HEK293 (cell line): ENCODE data around the gene BATF2.

Source experiments
- CTCF ChIA-PET: fragments of 350-600 bp; formaldehyde crosslinking; extraction: SDS; loops from one replicate; lab custom pipeline; 2021; ENCODE audit warnings: antibody characterized with exemption; lab: Yijun Ruan, JAX
- POLR2A ChIA-PET: fragments of 300-600 bp; formaldehyde crosslinking; extraction: SDS; loops from one replicate; lab custom pipeline; 2020; ENCODE audit warnings: antibody characterized with exemption, inconsistent platforms; lab: Yijun Ruan, JAX
- H3K27ac ChIP-seq: fragments of 200-500 bp; sonication (Bioruptor generic); 2 replicates; pipeline ENCODE4 v1.5.1; 2014; ENCODE audit warnings: low read depth, low read length, control low read depth, inconsistent platforms; ENCODE audit errors: extremely low read depth
- H3K36me3 ChIP-seq, 2 experiments: fragments of 200-500 bp in 1 of 2; sonication (Bioruptor generic) in 1 of 2; 1 replicate in 1 of 2; 2 replicates in 1 of 2; pipeline ENCODE4 v1.5.1; 2014 to 2017; ENCODE audit warnings: inconsistent platforms in 2 of 2, low read length in 2 of 2; ENCODE audit not compliant: control insufficient read depth in 2 of 2, insufficient read depth in 1 of 2
- H3K4me1 ChIP-seq: fragments of 200-500 bp; sonication (Bioruptor generic); 2 replicates; pipeline ENCODE4 v1.5.1; 2014; ENCODE audit warnings: mild to moderate bottlenecking, low read length, inconsistent platforms; ENCODE audit not compliant: control insufficient read depth, insufficient read depth
- H3K4me3 ChIP-seq: 2 replicates; pipeline ENCODE4 v1.5.1; 2011; ENCODE audit warnings: low read depth, mild to moderate bottlenecking, control low read depth, low read length, moderate library complexity
- H3K9me3 ChIP-seq: fragments of 200-500 bp; sonication (Bioruptor generic); 2 replicates; pipeline ENCODE4 v1.5.1; 2014; ENCODE audit warnings: low read depth, low read length, inconsistent platforms; ENCODE audit not compliant: control insufficient read depth, insufficient read depth
- GLI4 ChIP-seq: fragments of 450-650 bp; formaldehyde crosslinking; IDR thresholded peaks from 2 replicates; pipeline ENCODE4 v1.5.1; 2016; ENCODE audit warnings: missing biosample characterization, missing genetic modification characterization
- SP7 ChIP-seq: fragments of 450-650 bp; formaldehyde crosslinking; IDR thresholded peaks from 2 replicates; pipeline ENCODE4 v1.5.1; 2016; ENCODE audit warnings: missing biosample characterization, missing genetic modification characterization
- ZBTB8A ChIP-seq: fragments of 450-650 bp; formaldehyde crosslinking; IDR thresholded peaks from 2 replicates; pipeline ENCODE4 v1.5.1; 2016; ENCODE audit warnings: missing biosample characterization, missing genetic modification characterization
- ZFP37 ChIP-seq: fragments of 450-650 bp; formaldehyde crosslinking; IDR thresholded peaks from 2 replicates; pipeline ENCODE4 v1.5.1; 2016; ENCODE audit warnings: missing biosample characterization, missing genetic modification characterization
- ZNF121 ChIP-seq: fragments of 450-650 bp; formaldehyde crosslinking; IDR thresholded peaks from 2 replicates; pipeline ENCODE4 v1.5.1; 2016; ENCODE audit warnings: missing biosample characterization, missing genetic modification characterization
- ZNF133 ChIP-seq: fragments of 450-650 bp; formaldehyde crosslinking; IDR thresholded peaks from 2 replicates; pipeline ENCODE4 v1.5.1; 2016; ENCODE audit warnings: missing biosample characterization, missing genetic modification characterization
- ZNF146 ChIP-seq: fragments of 450-650 bp; formaldehyde crosslinking; IDR thresholded peaks from 2 replicates; pipeline ENCODE4 v1.5.1; 2016; ENCODE audit warnings: missing biosample characterization, missing genetic modification characterization
- ZNF239 ChIP-seq: fragments of 450-650 bp; formaldehyde crosslinking; IDR thresholded peaks from 2 replicates; pipeline ENCODE4 v1.5.1; 2016; ENCODE audit warnings: missing biosample characterization, missing genetic modification characterization
- ZNF266 ChIP-seq: fragments of 450-650 bp; formaldehyde crosslinking; IDR thresholded peaks from 2 replicates; pipeline ENCODE4 v1.5.1; 2016; ENCODE audit warnings: missing biosample characterization, missing genetic modification characterization, low read depth
- ZNF391 ChIP-seq: fragments of 450-650 bp; formaldehyde crosslinking; IDR thresholded peaks from 2 replicates; pipeline ENCODE4 v1.5.1; 2016; ENCODE audit warnings: low read depth, missing biosample characterization, missing genetic modification characterization, borderline replicate concordance
- ZNF626 ChIP-seq: fragments of 450-650 bp; sonication (Bioruptor Pico); formaldehyde crosslinking; IDR thresholded peaks from 2 replicates; pipeline ENCODE4 v1.5.1; 2018; ENCODE audit warnings: missing biosample characterization, missing genetic modification characterization, inconsistent platforms
- ZNF776 ChIP-seq: fragments of 450-650 bp; formaldehyde crosslinking; IDR thresholded peaks from 2 replicates; pipeline ENCODE4 v1.5.0; 2017; ENCODE audit warnings: missing biosample characterization, missing genetic modification characterization, borderline replicate concordance
- ZNF830 ChIP-seq: fragments of 450-650 bp; IDR thresholded peaks from 2 replicates; pipeline ENCODE4 v1.5.0; 2018; ENCODE audit warnings: missing biosample characterization, missing genetic modification characterization, low read depth, mild to moderate bottlenecking, moderate library complexity
- TF ChIP-seq, protein P1 (sequence below): fragments of 450-650 bp; formaldehyde crosslinking; IDR thresholded peaks from 2 replicates; pipeline ENCODE4; 2016; ENCODE audit warnings: missing biosample characterization, missing genetic modification characterization
- TF ChIP-seq, protein P2 (sequence below): fragments of 450-650 bp; formaldehyde crosslinking; IDR thresholded peaks from 2 replicates; pipeline ENCODE4 v1.5.1; 2016; ENCODE audit warnings: missing biosample characterization, missing genetic modification characterization
- TF ChIP-seq, protein P3 (sequence below): fragments of 450-650 bp; formaldehyde crosslinking; conservative IDR thresholded peaks from 2 replicates; pipeline ENCODE4 v1.5.1; 2016; ENCODE audit warnings: low read depth, missing biosample characterization, missing genetic modification characterization
- TF ChIP-seq, protein P4 (sequence below): fragments of 450-650 bp; formaldehyde crosslinking; IDR thresholded peaks from 2 replicates; pipeline ENCODE4 v1.5.1; 2017; ENCODE audit warnings: missing biosample characterization, missing genetic modification characterization

The BATF2 gene

DNA sequence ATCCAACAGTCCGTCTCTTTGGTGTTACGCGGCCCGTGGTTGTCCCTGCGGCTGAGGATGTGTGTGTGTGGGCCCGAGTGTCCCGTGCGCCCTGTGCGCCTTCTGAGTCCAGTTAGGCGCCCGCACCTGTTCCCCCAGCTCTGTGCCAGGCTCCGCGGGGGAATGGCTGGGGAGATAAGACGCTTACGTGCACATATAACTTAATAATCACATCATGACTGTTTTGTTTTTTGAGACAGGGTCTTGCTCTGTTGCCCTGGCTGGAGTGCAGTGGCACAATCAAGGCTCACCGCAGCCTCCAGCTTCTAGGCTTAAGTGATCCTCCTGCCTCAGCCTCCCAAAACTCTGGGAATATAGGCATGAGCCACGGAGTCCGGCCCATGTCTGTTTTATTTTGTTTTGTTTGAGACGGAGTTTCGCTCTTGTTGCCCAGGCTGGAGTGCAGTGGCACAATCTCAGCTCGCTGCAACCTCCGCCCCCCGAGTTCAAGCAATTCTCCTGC lies 18.0 kb upstream of the BATF2 start:
- H3K36me3 ChIP-seq, result peaks cover 0 to 33% of the 10 kb centered on the region in 2 experiments; a peak in 2 of 3 replicates
- ChIA-PET CTCF (interaction anchor here (0.6 to 2.7 kb wide), 29 partner anchors 10 to 515 kb away, joined by 3 to 24 read pairs (median 4); partner anchors contain the start of genes BATF2, CAPN1, SAC3D1 and SNX15), POLR2A (interaction anchor here (0.6 to 1.6 kb wide), 9 partner anchors 12 to 120 kb away, joined by 3 to 7 read pairs (median 5); partner anchors contain the start of genes FAU, MRPL49, PPP2R5B and SAC3D1)
- no peaks in the 10 kb centered on the region for H3K4me1 ChIP-seq
- peak overlapping the region; percentile 86 for H3K27ac ChIP-seq
- peak overlapping the region; percentile 77 for H3K4me3 ChIP-seq
- H3K9me3 ChIP-seq, result no peaks in the 10 kb centered on the region
- no peak for TF ChIP-seq ZNF239 (tag by site-specific recombination)
- TF ChIP-seq, protein P1, sequence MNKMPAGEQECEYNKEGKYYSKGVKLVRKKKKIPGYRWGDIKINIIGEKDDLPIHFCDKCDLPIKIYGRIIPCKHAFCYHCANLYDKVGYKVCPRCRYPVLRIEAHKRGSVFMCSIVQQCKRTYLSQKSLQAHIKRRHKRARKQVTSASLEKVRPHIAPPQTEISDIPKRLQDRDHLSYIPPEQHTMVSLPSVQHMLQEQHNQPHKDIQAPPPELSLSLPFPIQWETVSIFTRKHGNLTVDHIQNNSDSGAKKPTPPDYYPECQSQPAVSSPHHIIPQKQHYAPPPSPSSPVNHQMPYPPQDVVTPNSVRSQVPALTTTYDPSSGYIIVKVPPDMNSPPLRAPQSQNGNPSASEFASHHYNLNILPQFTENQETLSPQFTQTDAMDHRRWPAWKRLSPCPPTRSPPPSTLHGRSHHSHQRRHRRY, result no peak
- peak; percentile 79 for TF ChIP-seq ZBTB8A (tag by site-specific recombination)
- peak; percentile 97 for TF ChIP-seq ZNF121 (tag by site-specific recombination)

DNA sequence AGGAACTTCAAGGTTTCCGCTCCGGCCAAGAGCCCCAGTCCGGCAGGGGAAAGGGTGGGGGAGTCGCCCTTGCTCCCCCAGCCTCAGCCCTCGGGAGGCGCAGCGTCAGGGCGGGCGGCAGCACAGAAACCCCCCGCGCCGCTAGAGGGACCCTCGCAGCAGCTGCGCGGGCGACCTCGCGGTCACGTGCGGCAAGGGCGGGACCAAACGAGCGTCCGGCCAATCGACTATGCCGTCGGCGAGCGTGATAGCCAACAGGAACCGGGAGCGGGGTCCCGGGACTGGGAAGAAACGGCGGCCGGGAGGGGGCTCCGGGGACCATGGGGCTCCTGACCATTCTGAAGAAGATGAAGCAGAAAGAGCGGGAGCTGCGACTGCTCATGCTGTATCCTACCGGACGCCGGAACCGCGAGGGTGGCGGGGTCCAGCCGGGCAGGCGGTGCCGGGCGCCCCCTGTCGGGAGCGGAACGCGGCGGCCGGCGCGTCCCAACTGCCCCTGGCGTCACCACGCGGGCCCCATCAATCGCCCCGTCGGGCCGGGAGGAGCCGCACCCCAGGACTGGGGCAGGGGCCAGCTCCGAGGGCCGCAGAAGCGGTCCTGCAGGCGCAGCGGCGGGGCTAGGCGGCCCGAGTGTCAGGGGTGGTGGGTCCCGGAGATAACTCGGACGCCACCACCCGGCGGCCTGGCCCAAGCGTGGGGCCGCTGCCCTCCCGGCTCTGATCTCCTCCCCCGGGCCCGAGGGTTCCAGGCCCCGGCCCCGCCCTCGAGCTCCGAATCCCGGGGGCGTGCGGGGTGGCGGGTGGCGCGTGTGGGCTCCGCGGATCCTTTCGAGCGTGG lies 17.3 kb upstream of the BATF2 start, which contains the start of gene ARL2:
ARL2 (plus strand) TSS at position 273 of the 838 bp plus-strand sequence; CDS start at position 321, 48 bp downstream.
- no peaks in the 10 kb centered on the region for H3K4me1 ChIP-seq
- peaks cover 0 to 29% of the 10 kb centered on the region in 2 experiments; a peak in 2 of 3 replicates for H3K36me3 ChIP-seq
- POLR2A ChIA-PET, result interaction anchor here (0.6 to 1.9 kb wide), 12 partner anchors 12 to 129 kb away, joined by 3 to 7 read pairs (median 5); partner anchors contain the start of genes FAU, MRPL49, PPP2R5B and SAC3D1
- CTCF ChIA-PET, result interaction anchor here (0.6 to 2.7 kb wide), 32 partner anchors 11 to 743 kb away, joined by 3 to 24 read pairs (median 4); partner anchors contain the start of genes BATF2, CAPN1, SAC3D1 and SNX15
- H3K27ac ChIP-seq, result peak within 1 kb of the TSS; percentile 86
- H3K9me3 ChIP-seq, result no peaks in the 10 kb centered on the region
- peak within 1 kb of the TSS; percentile 77 for H3K4me3 ChIP-seq
- TF ChIP-seq GLI4 (tag by site-specific recombination) (no peak), ZNF133 (no peak), ZNF626 (tag by site-specific recombination) (no peak), ZNF266 (tag by site-specific recombination) (no peak), SP7 (tag by site-specific recombination) (peak; percentile 74; the same call in 1 of the 2 replicates), ZNF776 (tag by site-specific recombination) (no peak), ZFP37 (peak; percentile 93; the same call in 1 of the 2 replicates), ZNF391 (tag by site-specific recombination) (no peak; the same call in 1 of the 2 replicates), ZNF830 (tag by site-specific recombination) (no peak), ZNF146 (tag by site-specific recombination) (no peak)
- TF ChIP-seq, protein P2, sequence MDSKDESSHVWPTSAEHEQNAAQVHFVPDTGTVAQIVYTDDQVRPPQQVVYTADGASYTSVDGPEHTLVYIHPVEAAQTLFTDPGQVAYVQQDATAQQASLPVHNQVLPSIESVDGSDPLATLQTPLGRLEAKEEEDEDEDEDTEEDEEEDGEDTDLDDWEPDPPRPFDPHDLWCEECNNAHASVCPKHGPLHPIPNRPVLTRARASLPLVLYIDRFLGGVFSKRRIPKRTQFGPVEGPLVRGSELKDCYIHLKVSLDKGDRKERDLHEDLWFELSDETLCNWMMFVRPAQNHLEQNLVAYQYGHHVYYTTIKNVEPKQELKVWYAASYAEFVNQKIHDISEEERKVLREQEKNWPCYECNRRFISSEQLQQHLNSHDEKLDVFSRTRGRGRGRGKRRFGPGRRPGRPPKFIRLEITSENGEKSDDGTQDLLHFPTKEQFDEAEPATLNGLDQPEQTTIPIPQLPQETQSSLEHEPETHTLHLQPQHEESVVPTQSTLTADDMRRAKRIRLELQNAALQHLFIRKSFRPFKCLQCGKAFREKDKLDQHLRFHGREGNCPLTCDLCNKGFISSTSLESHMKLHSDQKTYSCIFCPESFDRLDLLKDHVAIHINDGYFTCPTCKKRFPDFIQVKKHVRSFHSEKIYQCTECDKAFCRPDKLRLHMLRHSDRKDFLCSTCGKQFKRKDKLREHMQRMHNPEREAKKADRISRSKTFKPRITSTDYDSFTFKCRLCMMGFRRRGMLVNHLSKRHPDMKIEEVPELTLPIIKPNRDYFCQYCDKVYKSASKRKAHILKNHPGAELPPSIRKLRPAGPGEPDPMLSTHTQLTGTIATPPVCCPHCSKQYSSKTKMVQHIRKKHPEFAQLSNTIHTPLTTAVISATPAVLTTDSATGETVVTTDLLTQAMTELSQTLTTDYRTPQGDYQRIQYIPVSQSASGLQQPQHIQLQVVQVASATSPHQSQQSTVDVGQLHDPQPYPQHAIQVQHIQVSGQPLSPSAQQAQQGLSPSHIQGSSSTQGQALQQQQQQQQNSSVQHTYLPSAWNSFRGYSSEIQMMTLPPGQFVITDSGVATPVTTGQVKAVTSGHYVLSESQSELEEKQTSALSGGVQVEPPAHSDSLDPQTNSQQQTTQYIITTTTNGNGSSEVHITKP (tag by site-specific recombination), result peak; percentile 95
- TF ChIP-seq, protein P1, result no peak
- TF ChIP-seq, protein P3, sequence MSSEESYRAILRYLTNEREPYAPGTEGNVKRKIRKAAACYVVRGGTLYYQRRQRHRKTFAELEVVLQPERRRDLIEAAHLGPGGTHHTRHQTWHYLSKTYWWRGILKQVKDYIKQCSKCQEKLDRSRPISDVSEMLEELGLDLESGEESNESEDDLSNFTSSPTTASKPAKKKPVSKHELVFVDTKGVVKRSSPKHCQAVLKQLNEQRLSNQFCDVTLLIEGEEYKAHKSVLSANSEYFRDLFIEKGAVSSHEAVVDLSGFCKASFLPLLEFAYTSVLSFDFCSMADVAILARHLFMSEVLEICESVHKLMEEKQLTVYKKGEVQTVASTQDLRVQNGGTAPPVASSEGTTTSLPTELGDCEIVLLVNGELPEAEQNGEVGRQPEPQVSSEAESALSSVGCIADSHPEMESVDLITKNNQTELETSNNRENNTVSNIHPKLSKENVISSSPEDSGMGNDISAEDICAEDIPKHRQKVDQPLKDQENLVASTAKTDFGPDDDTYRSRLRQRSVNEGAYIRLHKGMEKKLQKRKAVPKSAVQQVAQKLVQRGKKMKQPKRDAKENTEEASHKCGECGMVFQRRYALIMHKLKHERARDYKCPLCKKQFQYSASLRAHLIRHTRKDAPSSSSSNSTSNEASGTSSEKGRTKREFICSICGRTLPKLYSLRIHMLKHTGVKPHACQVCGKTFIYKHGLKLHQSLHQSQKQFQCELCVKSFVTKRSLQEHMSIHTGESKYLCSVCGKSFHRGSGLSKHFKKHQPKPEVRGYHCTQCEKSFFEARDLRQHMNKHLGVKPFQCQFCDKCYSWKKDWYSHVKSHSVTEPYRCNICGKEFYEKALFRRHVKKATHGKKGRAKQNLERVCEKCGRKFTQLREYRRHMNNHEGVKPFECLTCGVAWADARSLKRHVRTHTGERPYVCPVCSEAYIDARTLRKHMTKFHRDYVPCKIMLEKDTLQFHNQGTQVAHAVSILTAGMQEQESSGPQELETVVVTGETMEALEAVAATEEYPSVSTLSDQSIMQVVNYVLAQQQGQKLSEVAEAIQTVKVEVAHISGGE, result 0 out of 2 replicates have a peak, but pooled peaks have one; percentile 11
- TF ChIP-seq, protein P4, sequence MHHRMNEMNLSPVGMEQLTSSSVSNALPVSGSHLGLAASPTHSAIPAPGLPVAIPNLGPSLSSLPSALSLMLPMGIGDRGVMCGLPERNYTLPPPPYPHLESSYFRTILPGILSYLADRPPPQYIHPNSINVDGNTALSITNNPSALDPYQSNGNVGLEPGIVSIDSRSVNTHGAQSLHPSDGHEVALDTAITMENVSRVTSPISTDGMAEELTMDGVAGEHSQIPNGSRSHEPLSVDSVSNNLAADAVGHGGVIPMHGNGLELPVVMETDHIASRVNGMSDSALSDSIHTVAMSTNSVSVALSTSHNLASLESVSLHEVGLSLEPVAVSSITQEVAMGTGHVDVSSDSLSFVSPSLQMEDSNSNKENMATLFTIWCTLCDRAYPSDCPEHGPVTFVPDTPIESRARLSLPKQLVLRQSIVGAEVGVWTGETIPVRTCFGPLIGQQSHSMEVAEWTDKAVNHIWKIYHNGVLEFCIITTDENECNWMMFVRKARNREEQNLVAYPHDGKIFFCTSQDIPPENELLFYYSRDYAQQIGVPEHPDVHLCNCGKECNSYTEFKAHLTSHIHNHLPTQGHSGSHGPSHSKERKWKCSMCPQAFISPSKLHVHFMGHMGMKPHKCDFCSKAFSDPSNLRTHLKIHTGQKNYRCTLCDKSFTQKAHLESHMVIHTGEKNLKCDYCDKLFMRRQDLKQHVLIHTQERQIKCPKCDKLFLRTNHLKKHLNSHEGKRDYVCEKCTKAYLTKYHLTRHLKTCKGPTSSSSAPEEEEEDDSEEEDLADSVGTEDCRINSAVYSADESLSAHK (tag by site-specific recombination), result no peak; the same call in 1 of the 2 replicates
